ENCODE data around the gene MYO9B. TPM values are rescaled to one million over a fixed set of nuclear protein-coding genes. Genes with fewer than 3 reads are reported as not detected.

The MYO9B gene
- total RNA-seq, 1 experiment from 2014 or later = 74.6 TPM

DNA sequence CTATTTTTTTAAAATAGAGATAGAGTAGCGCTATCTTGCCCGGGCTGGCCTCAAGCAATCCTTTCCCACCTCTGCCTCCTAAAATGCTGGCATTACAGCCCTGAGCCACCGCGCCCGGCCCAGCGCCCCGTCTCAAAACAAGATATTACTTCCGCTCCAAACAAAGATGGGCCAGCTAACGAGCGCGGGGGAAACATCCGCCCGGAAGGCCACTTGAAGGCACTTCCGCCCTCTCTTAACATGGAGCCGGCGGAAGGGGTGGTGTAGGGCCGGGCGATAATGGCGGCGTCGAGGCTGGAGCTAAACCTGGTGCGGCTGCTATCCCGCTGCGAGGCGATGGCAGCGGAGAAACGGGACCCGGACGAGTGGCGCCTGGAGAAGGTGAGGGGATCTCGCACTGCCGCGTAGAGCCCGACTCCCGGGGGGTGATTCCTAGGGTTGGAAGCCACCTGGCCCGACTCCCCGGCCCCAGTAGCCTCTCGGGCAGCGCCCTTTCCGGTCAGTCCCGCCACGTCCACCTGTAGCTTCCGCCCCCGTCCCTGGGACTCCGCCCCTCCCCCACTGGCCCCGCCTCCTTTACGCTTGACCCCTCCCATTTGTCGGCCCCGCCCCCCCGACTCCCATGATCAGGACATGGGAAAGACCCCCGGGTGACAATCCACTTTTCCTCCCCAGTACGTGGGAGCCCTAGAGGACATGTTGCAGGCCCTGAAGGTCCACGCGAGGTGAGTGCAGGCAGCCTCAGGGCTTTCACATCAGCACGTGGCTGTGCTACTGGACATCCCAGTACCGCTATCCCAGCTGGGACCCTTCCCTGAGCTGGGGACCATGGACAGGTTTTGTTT lies 139.8 kb downstream of the MYO9B start, which contains the start of gene USE1:
TSS of gene USE1 (plus strand) at position 231 of the 845 bp plus-strand sequence. CDS start at position 280, 49 bp downstream.
- H3K4me3 ChIP-seq (replicated peaks in 1 of 2; ENCODE audit: low read depth in 1 of 2, low read length in 2 of 2) = peak within 1 kb of the TSS; percentile 57 to 70
- BruUV-seq (replicated peaks) = no TSS peak
- H3K9me3 ChIP-seq (ENCODE audit: control insufficient read depth in 1 of 2, insufficient read depth in 1 of 2, low read depth in 1 of 2, low read length in 2 of 2) = no peaks in the 10 kb centered on the region
- intact Hi-C loops (cut with micrococcal nuclease) = no loop called here
- no peaks in the 10 kb centered on the region for H3K9me2 ChIP-seq (ENCODE audit: insufficient read depth)
- H3K4me1 ChIP-seq (ENCODE audit: control insufficient read depth in 1 of 2, insufficient read depth in 2 of 2, low read length in 2 of 2) = peaks cover 9 to 30% of the 10 kb centered on the region in 2 experiments
- CTCF ChIA-PET = interaction anchor here (1.2 kb wide), 1 partner anchor 94 kb away, joined by 3 read pairs; the partner anchor contains the start of gene DDA1
- DNase-seq (ENCODE audit: low read depth, low spot score) (peak; percentile 84), ATAC-seq (peak; percentile 89)
- no peaks in the 10 kb centered on the region for H3K27me3 ChIP-seq (ENCODE audit: insufficient read depth, low read length)
- H3K9ac ChIP-seq (ENCODE audit: low read length) = peak within 1 kb of the TSS; percentile 80
- H2AFZ ChIP-seq (ENCODE audit: low read depth, low read length, poor library complexity, severe bottlenecking) = no peak within 1 kb of the TSS
- H3K36me3 ChIP-seq (ENCODE audit: control insufficient read depth in 1 of 2, insufficient read depth in 2 of 2, low read length in 2 of 2) = peaks cover 4 to 5% of the 10 kb centered on the region in 2 experiments; a peak in 2 of 4 replicates
- no peaks in the 10 kb centered on the region for H4K20me1 ChIP-seq (ENCODE audit: insufficient read depth)
- H3K79me2 ChIP-seq (ENCODE audit: insufficient read depth, low read length) = peaks cover 7% of the 10 kb centered on the region; the same call in 1 of the 2 replicates
- POLR2A ChIA-PET = interaction anchor here (0.6 to 1.9 kb wide), 10 partner anchors 8 to 107 kb away, joined by 3 to 24 read pairs (median 4); partner anchors contain the start of genes BABAM1, DDA1, OCEL1 and USHBP1
- H3K4me2 ChIP-seq (ENCODE audit: low read length) = peak within 1 kb of the TSS; percentile 94
- H3K27ac ChIP-seq (ENCODE audit: low read depth, low read length) = peak within 1 kb of the TSS; percentile 89
- RAD21 ChIA-PET (ENCODE audit: low non-redundant PET in 1 of 2, low total read pairs in 2 of 2, uncharacterized antibody in 2 of 2, unreplicated experiment in 2 of 2) = interaction anchor here in 1 of 2 experiments (0.6 to 1.1 kb wide), 2 partner anchors 71 to 94 kb away, joined by 3 to 5 read pairs; partner anchors contain the start of gene DDA1
- TF ChIP-seq ELF1 (IDR thresholded peaks at IDR 0.05; ENCODE audit: borderline replicate concordance, low read depth) = peak; percentile 98; the same call in 1 of the 2 replicates
- no peak for TF ChIP-seq JUND (IDR thresholded peaks at IDR 0.05)
- TF ChIP-seq ZFX (IDR thresholded peaks at IDR 0.05) = peak; percentile 51; the same call in 1 of the 2 replicates
- no peak for TF ChIP-seq RAD21 (IDR thresholded peaks at IDR 0.05; ENCODE audit: low read depth)
- TF ChIP-seq CBX3 (IDR thresholded peaks at IDR 0.05; ENCODE audit: low read depth) = no peak
- no peak for TF ChIP-seq EZH2 (IDR thresholded peaks at IDR 0.05)
- TF ChIP-seq SRF (IDR thresholded peaks at IDR 0.05; ENCODE audit: low read depth) = no peak; the same call in 1 of the 2 replicates
- TF ChIP-seq SIN3A (IDR thresholded peaks at IDR 0.05; ENCODE audit: low read depth) = peak; percentile 86
- TF ChIP-seq ZNF274 (IDR thresholded peaks at IDR 0.05; ENCODE audit: low read depth, low read length) = no peak
- peak; percentile 61 for TF ChIP-seq POLR2A (IDR thresholded peaks at IDR 0.05; ENCODE audit: borderline replicate concordance, extremely low read depth, insufficient read depth, insufficient read length)
- TF ChIP-seq ATF3 (IDR thresholded peaks at IDR 0.05) = no peak
- no peak for TF ChIP-seq EZH2phosphoT487 (IDR thresholded peaks at IDR 0.05; ENCODE audit: borderline replicate concordance)
- TF ChIP-seq, protein P1, sequence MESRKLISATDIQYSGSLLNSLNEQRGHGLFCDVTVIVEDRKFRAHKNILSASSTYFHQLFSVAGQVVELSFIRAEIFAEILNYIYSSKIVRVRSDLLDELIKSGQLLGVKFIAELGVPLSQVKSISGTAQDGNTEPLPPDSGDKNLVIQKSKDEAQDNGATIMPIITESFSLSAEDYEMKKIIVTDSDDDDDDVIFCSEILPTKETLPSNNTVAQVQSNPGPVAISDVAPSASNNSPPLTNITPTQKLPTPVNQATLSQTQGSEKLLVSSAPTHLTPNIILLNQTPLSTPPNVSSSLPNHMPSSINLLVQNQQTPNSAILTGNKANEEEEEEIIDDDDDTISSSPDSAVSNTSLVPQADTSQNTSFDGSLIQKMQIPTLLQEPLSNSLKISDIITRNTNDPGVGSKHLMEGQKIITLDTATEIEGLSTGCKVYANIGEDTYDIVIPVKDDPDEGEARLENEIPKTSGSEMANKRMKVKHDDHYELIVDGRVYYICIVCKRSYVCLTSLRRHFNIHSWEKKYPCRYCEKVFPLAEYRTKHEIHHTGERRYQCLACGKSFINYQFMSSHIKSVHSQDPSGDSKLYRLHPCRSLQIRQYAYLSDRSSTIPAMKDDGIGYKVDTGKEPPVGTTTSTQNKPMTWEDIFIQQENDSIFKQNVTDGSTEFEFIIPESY (IDR thresholded peaks at IDR 0.05; ENCODE audit: extremely low read depth, insufficient replicate concordance, low read length) = no peak
- TF ChIP-seq SP1 (IDR thresholded peaks at IDR 0.05; ENCODE audit: low read depth) = peak; percentile 73
- TF ChIP-seq FOSL1 (IDR thresholded peaks at IDR 0.05; ENCODE audit: low read depth) = no peak
- TF ChIP-seq MAX (IDR thresholded peaks at IDR 0.05) = peak; percentile 80
- peak; percentile 88 for TF ChIP-seq POLR2AphosphoS5 (IDR thresholded peaks at IDR 0.05; ENCODE audit: low read depth, low read length)
- TF ChIP-seq TCF7L2 (IDR thresholded peaks at IDR 0.05; ENCODE audit: borderline replicate concordance, extremely low read depth, insufficient read depth, insufficient read length) = peak; percentile 84
- TF ChIP-seq, protein P2, sequence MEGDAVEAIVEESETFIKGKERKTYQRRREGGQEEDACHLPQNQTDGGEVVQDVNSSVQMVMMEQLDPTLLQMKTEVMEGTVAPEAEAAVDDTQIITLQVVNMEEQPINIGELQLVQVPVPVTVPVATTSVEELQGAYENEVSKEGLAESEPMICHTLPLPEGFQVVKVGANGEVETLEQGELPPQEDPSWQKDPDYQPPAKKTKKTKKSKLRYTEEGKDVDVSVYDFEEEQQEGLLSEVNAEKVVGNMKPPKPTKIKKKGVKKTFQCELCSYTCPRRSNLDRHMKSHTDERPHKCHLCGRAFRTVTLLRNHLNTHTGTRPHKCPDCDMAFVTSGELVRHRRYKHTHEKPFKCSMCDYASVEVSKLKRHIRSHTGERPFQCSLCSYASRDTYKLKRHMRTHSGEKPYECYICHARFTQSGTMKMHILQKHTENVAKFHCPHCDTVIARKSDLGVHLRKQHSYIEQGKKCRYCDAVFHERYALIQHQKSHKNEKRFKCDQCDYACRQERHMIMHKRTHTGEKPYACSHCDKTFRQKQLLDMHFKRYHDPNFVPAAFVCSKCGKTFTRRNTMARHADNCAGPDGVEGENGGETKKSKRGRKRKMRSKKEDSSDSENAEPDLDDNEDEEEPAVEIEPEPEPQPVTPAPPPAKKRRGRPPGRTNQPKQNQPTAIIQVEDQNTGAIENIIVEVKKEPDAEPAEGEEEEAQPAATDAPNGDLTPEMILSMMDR (IDR thresholded peaks at IDR 0.05 in 2 of 3, conservative IDR thresholded peaks at IDR 0.05 in 1 of 3; ENCODE audit: borderline replicate concordance in 1 of 3, insufficient read depth in 1 of 3, low read depth in 2 of 3, low read length in 2 of 3) = no peak
- TF ChIP-seq CEBPB (IDR thresholded peaks at IDR 0.05; ENCODE audit: low read depth) = no peak
- TF ChIP-seq EGR1 (IDR thresholded peaks at IDR 0.05; ENCODE audit: low read depth) = peak; percentile 88

Data from HCT116 (cell line).